Measurements from ENCODE around the gene CIAO2B. TPM values are rescaled to one million over a fixed set of nuclear protein-coding genes. Genes with fewer than 3 reads are reported as not detected.

Gene CIAO2B
- 10 to 100 TPM; 72.7 to 75.0 TPM for total RNA-seq
- polyA plus RNA-seq = 100 to 1,000 TPM; 128 to 150 TPM

DNA sequence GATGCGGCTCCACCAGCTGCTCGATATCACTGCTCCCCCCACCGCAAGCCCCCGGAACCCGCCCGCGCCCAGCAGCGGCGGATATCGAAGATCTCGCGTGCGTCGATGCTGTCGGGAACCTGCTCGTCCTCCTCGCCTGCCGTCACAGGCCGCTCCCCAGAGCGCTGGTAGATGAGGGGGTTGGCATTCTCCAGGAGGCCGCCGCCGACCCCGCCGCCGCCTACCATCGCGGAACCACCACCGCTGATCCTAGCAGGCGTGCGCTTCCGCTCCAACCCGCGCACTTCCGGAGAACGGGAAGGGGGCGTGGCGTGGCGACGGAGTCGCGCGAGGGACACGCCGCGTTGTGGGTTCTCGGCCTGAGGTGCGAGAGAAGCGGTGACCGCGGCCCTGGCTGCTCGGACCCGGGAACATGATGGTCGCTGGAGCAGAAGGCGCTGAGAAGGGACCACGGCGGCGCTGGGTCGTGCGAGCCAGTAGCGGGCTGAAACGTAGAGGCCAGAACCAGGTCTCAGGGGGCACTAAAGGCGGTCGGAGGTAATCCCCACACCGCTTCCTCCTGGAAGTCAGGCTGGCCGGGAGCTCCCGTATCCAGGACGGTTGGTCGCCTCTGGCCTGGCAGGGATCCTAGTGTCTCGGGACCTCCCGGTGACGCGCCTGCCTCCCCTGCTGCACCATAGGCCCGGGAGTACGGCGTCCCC, at the start of gene CIAO2B:
Gene CIAO2B, minus strand, starts transcription at position 265 of the 701 bp plus-strand sequence. Its CDS starts 38 bp downstream, at position 227.
- Mint-ChIP-seq H3K4me3 (peak within 1 kb of the TSS; percentile 93 to 100 (median 99)), H3K36me3 (peaks cover 10 to 60% of the 10 kb centered on the region in 2 donors), H3K4me1 (peaks cover 31 to 72% (median 51%) of the 10 kb centered on the region in 4 donors), H3K9me3 (no peaks in the 10 kb centered on the region), H3K27me3 (no peaks in the 10 kb centered on the region), H3K27ac (peak within 1 kb of the TSS; percentile 97 to 99 (median 99))
- no peaks in the 10 kb centered on the region for H3K27me3 ChIP-seq (ENCODE audit: insufficient read depth, low read length)
- H3K36me3 ChIP-seq (ENCODE audit: insufficient read depth, low read length) = peaks cover 8% of the 10 kb centered on the region
- H3K9me3 ChIP-seq (ENCODE audit: control insufficient read depth in 1 of 2, low read length in 2 of 2) = no peaks in the 10 kb centered on the region
- intact Hi-C loops (cut with micrococcal nuclease) = loop anchor here (2.0 kb wide), 1 partner anchor 61 kb away; no protein-coding TSS in a partner anchor
- ChIA-PET POLR2A (ENCODE audit: partially characterized antibody) (interaction anchor here (0.7 to 2.3 kb wide), 11 partner anchors 9 to 337 kb away, joined by 3 to 13 read pairs (median 4); partner anchors contain the start of genes E2F4, FBXL8, NAE1 and PDP2), CTCF (ENCODE audit: partially characterized antibody) (interaction anchor here (1.2 kb wide), 1 partner anchor 104 kb away, joined by 5 read pairs; the partner anchor contains the start of gene NAE1)
- peak within 1 kb of the TSS; percentile 88 to 98 for H3K4me3 ChIP-seq (ENCODE audit: low read length in 2 of 2)
- DNase-seq = peak; percentile 88 to 93 (median 90)
- peak within 1 kb of the TSS; percentile 97 for H3K27ac ChIP-seq (ENCODE audit: low read depth, low read length)
- H3K4me1 ChIP-seq (ENCODE audit: insufficient read depth, low read length) = peaks cover 49% of the 10 kb centered on the region

DNA sequence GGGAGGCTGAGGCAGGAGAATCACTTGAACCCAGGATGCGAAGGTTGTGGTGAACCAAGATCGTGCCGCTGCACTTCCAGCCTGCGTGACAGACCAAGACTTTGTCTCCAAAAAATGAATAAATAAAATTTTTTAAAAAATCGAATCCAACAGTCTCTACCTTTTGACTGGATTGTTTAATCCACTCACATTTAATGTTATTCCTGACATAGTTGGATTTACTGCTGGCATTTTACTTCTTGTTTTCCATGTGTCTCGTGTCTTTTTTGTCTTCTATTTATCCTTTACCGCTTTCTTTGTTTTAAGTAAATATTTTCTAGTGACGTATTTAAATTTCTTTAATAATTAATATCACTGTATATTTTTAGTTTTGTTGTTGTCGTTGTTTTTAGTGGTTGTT, 48.8 kb upstream of the CIAO2B start:
- Histone ChIP-seq H3K4me3 (ENCODE audit: low read length in 2 of 2) (no peak overlapping the region), H3K27me3 (ENCODE audit: insufficient read depth, low read length) (no peaks in the 10 kb centered on the region), H3K4me1 (ENCODE audit: insufficient read depth, low read length) (peaks cover 35% of the 10 kb centered on the region), H3K27ac (ENCODE audit: low read depth, low read length) (no peak overlapping the region), H3K36me3 (ENCODE audit: insufficient read depth, low read length) (no peaks in the 10 kb centered on the region), H3K9me3 (ENCODE audit: control insufficient read depth in 1 of 2, low read length in 2 of 2) (no peaks in the 10 kb centered on the region)
- Mint-ChIP-seq H3K4me1 (peaks cover 23 to 38% (median 30%) of the 10 kb centered on the region in 4 donors), H3K9me3 (no peaks in the 10 kb centered on the region), H3K27me3 (no peaks in the 10 kb centered on the region), H3K4me3 (no peak overlapping the region), H3K27ac (no peak overlapping the region), H3K36me3 (no peaks in the 10 kb centered on the region)
- intact Hi-C loops (cut with micrococcal nuclease) = no loop called here
- ChIA-PET POLR2A (ENCODE audit: partially characterized antibody) (interaction anchor here (1.1 to 3.1 kb wide), 3 partner anchors 168 to 175 kb away, joined by 3 to 11 read pairs (median 4); partner anchors contain the start of gene B3GNT9), CTCF (ENCODE audit: partially characterized antibody) (interaction anchor here (0.7 to 2.2 kb wide), 7 partner anchors 8 to 1118 kb away, joined by 3 to 8 read pairs (median 3); no protein-coding TSS in a partner anchor)
- DNase-seq = no peak

DNA sequence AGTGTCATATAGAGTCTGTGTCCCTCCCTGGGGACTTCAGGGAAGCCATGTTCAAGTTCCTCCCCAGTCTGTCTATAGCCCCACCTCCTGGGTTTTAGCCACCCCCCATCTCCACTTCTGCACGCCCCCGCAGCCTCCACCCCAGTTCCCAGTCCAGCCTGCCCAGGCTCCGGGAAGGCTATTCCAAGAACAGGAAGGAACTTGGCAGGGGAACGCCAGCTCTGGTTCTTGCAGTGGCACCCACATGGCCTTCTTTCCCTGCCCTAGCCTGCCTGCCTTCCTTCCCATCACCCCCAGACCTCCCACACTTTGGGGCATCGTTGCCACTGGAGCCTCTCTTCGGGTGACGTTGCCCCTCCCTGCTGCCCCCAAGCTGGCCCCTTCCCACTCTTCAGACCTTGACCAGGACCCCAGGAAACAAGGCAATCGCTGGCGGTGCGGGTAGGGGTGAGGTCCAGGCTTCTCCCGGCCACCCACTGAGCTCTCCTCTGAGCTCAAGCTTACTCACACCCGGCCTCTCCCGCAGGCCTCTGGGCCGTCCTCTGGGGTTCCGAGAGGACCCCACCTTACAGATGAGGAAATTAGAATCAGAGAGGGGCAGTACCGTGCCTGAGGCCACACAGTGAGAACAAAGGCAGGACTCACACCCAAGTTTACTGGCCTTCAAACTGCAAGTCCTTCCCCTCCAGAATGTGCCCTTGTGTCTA, 45.0 kb upstream of the CIAO2B start:
- ChIA-PET POLR2A (ENCODE audit: partially characterized antibody) (interaction anchor here (2.1 kb wide), 1 partner anchor 206 kb away, joined by 5 read pairs; no protein-coding TSS in a partner anchor), CTCF (ENCODE audit: partially characterized antibody) (interaction anchor here (1.2 to 5.9 kb wide), 11 partner anchors 21 to 215 kb away, joined by 3 to 50 read pairs (median 6); partner anchors contain the start of genes B3GNT9, CBFB and TRADD)
- H3K27me3 Mint-ChIP-seq = peaks cover 0 to 3% of the 10 kb centered on the region in 2 donors
- Histone ChIP-seq H3K4me3 (ENCODE audit: low read length in 2 of 2) (no peak overlapping the region), H3K4me1 (ENCODE audit: insufficient read depth, low read length) (peaks cover 26% of the 10 kb centered on the region), H3K27ac (ENCODE audit: low read depth, low read length) (no peak overlapping the region), H3K36me3 (ENCODE audit: insufficient read depth, low read length) (no peaks in the 10 kb centered on the region), H3K27me3 (ENCODE audit: insufficient read depth, low read length) (no peaks in the 10 kb centered on the region), H3K9me3 (ENCODE audit: control insufficient read depth in 1 of 2, low read length in 2 of 2) (no peaks in the 10 kb centered on the region)
- H3K4me3 Mint-ChIP-seq = no peak overlapping the region
- no peaks in the 10 kb centered on the region for H3K36me3 Mint-ChIP-seq
- H3K27ac Mint-ChIP-seq = no peak overlapping the region
- peaks cover 16 to 32% (median 25%) of the 10 kb centered on the region in 4 donors for H3K4me1 Mint-ChIP-seq
- no peaks in the 10 kb centered on the region for H3K9me3 Mint-ChIP-seq
- intact Hi-C loops (cut with micrococcal nuclease) = loop anchor here (2.0 to 5.0 kb wide), 2 partner anchors 38 to 486 kb away; no protein-coding TSS in a partner anchor
- no peak for DNase-seq

DNA sequence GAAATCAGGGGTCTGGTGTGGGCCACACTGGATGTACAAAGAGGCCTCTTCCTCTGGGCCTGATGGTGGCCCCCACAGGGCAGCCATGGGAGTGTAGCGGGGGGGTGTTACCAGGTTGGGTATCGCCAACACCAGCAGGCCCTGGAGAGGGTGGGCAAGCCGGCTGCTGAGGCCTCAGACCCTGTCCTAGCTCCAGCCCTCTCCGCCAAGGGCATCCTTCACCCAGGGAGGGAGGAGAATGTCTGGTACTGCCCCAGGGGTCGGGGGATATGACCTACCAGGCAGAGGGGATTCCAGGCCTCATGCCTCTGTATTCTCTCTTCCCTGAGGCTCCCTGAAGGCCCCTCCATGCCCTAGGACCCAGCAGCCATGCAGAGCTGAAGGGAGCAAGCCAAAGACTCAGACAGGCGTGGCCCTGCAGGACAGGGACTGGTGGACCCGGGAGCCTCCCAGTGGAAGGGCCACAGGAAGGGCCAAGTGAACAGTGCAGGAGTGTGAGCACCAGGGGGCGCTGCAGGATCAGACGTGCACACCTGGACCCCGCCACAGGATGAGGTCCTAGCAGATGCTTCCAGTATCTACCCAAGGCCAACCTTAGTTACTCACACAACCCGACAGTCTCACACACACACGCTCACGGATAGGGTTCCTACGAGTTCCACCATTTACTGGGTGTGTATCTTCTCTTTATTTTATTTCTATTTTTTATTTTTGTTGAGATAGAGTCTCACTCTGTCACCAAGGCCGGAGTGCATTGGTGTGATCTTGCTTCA, 43.3 kb upstream of the CIAO2B start:
- Mint-ChIP-seq H3K27ac (peak overlapping the region in 2 of 7 donors; percentile 2 to 42), H3K36me3 (no peaks in the 10 kb centered on the region), H3K27me3 (peaks cover 0 to 3% of the 10 kb centered on the region in 2 donors), H3K4me3 (peak overlapping the region in 1 of 8 donors; percentile 46), H3K9me3 (no peaks in the 10 kb centered on the region), H3K4me1 (peaks cover 11 to 23% (median 17%) of the 10 kb centered on the region in 4 donors)
- intact Hi-C loops (cut with micrococcal nuclease) = loop anchor here (1.0 to 5.0 kb wide), 7 partner anchors 23 to 487 kb away; partner anchors contain the start of gene ZDHHC1
- peak; percentile 80 to 83 (median 81) for DNase-seq
- Histone ChIP-seq H3K9me3 (ENCODE audit: control insufficient read depth in 1 of 2, low read length in 2 of 2) (no peaks in the 10 kb centered on the region), H3K27me3 (ENCODE audit: insufficient read depth, low read length) (no peaks in the 10 kb centered on the region), H3K4me1 (ENCODE audit: insufficient read depth, low read length) (peaks cover 14% of the 10 kb centered on the region), H3K4me3 (ENCODE audit: low read length in 2 of 2) (no peak overlapping the region), H3K36me3 (ENCODE audit: insufficient read depth, low read length) (no peaks in the 10 kb centered on the region), H3K27ac (ENCODE audit: low read depth, low read length) (no peak overlapping the region)
- ChIA-PET POLR2A (ENCODE audit: partially characterized antibody) (interaction anchor here (1.5 to 2.1 kb wide), 2 partner anchors 177 to 207 kb away, joined by 5 to 7 read pairs; no protein-coding TSS in a partner anchor), CTCF (ENCODE audit: partially characterized antibody) (interaction anchor here (0.7 to 5.9 kb wide), 17 partner anchors 9 to 439 kb away, joined by 3 to 50 read pairs (median 5); partner anchors contain the start of genes B3GNT9, CBFB, TMEM208 and TRADD)

DNA sequence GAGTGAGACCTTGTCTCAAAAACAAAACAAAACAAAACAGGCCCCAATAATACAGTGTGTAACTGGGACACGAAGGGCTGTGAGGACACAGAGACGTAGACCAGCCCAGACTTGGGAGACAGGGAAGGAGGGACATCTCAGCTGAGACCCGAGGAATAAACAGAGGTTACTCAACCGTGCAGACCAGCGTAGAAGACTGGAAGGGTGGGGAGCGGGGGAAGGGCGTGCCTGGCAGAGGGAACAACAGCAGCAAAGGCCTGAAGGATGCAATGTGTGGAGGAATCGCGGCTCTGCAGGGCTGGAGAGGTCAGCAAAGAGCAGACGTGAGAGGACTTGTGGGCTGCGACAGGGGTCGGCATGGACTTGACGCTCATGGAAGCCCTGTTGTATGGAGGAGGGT, 42.5 kb upstream of the CIAO2B start:
- CTCF ChIA-PET (ENCODE audit: partially characterized antibody) = interaction anchor here (0.7 to 5.9 kb wide), 10 partner anchors 8 to 440 kb away, joined by 3 to 50 read pairs (median 4); partner anchors contain the start of gene B3GNT9
- Histone ChIP-seq H3K4me1 (ENCODE audit: insufficient read depth, low read length) (peaks cover 6% of the 10 kb centered on the region), H3K9me3 (ENCODE audit: control insufficient read depth in 1 of 2, low read length in 2 of 2) (no peaks in the 10 kb centered on the region), H3K27ac (ENCODE audit: low read depth, low read length) (no peak overlapping the region), H3K27me3 (ENCODE audit: insufficient read depth, low read length) (no peaks in the 10 kb centered on the region), H3K4me3 (ENCODE audit: low read length in 2 of 2) (no peak overlapping the region), H3K36me3 (ENCODE audit: insufficient read depth, low read length) (no peaks in the 10 kb centered on the region)
- H3K27ac Mint-ChIP-seq = no peak overlapping the region
- POLR2A ChIA-PET (ENCODE audit: partially characterized antibody) = interaction anchor here (1.0 to 1.4 kb wide), 2 partner anchors 174 to 179 kb away, joined by 3 read pairs; partner anchors contain the start of gene B3GNT9
- H3K4me3 Mint-ChIP-seq = peak overlapping the region in 1 of 8 donors; percentile 26
- H3K4me1 Mint-ChIP-seq = peaks cover 6 to 15% (median 11%) of the 10 kb centered on the region in 4 donors
- peaks cover 0 to 3% of the 10 kb centered on the region in 2 donors for H3K27me3 Mint-ChIP-seq
- intact Hi-C loops (cut with micrococcal nuclease) = loop anchor here (1.0 to 5.0 kb wide), 6 partner anchors 22 to 440 kb away; partner anchors contain the start of gene ZDHHC1
- no peak for DNase-seq
- H3K9me3 Mint-ChIP-seq = no peaks in the 10 kb centered on the region
- H3K36me3 Mint-ChIP-seq = no peaks in the 10 kb centered on the region

DNA sequence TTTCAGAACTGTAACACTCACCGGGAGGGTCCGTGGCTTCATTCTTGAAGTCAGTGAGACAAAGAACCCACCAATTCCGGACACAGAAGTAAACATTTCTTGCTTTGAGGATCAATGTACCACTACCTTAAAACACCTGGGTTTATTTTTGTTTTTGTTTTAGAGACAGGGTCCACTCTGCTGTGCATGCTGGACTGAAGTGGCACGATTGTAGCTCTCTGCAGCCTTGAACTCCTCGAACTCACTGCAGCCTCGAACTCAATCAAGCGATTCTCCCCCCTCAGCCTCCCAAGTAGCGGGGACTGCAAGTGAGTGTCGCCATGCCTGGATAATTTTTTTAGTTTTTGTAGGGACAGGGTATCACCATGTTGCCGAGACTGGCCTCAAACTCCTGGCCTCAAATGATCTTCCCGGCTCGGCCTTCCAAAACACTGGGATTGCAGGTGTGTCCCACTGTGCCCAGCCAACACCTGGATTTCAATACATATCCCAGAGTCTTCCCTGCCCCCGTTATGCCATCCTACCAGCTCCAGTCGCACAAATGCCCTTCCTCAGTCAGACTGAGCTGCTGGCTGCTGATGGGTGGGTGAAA, 41.2 kb upstream of the CIAO2B start:
- H3K36me3 Mint-ChIP-seq = no peaks in the 10 kb centered on the region
- peaks cover 6 to 14% (median 11%) of the 10 kb centered on the region in 4 donors for H3K4me1 Mint-ChIP-seq
- no peaks in the 10 kb centered on the region for H3K9me3 Mint-ChIP-seq
- no peak overlapping the region for H3K27ac ChIP-seq (ENCODE audit: low read depth, low read length)
- intact Hi-C loops (cut with micrococcal nuclease) = loop anchor here (5.0 kb wide), 1 partner anchor 42 kb away; no protein-coding TSS in a partner anchor
- CTCF ChIA-PET (ENCODE audit: partially characterized antibody) = interaction anchor here (0.7 to 5.9 kb wide), 11 partner anchors 8 to 490 kb away, joined by 3 to 50 read pairs (median 3); partner anchors contain the start of gene B3GNT9
- H3K9me3 ChIP-seq (ENCODE audit: control insufficient read depth in 1 of 2, low read length in 2 of 2) = no peaks in the 10 kb centered on the region
- H3K27me3 Mint-ChIP-seq = peaks cover 0 to 3% of the 10 kb centered on the region in 2 donors
- POLR2A ChIA-PET (ENCODE audit: partially characterized antibody) = interaction anchor here (1.0 to 1.4 kb wide), 4 partner anchors 126 to 181 kb away, joined by 3 to 4 read pairs (median 3); partner anchors contain the start of gene B3GNT9
- DNase-seq = no peak
- no peaks in the 10 kb centered on the region for H3K27me3 ChIP-seq (ENCODE audit: insufficient read depth, low read length)
- no peak overlapping the region for H3K4me3 ChIP-seq (ENCODE audit: low read length in 2 of 2)
- H3K4me3 Mint-ChIP-seq = peak overlapping the region; percentile 74 to 88 (median 83)
- H3K36me3 ChIP-seq (ENCODE audit: insufficient read depth, low read length) = no peaks in the 10 kb centered on the region
- H3K4me1 ChIP-seq (ENCODE audit: insufficient read depth, low read length) = peaks cover 6% of the 10 kb centered on the region
- peak overlapping the region in 2 of 7 donors; percentile 9 to 52 for H3K27ac Mint-ChIP-seq
